ENCODE measurements around the gene ZBTB7C. TPM values are rescaled to one million over a fixed set of nuclear protein-coding genes. Genes with fewer than 3 reads are reported as not detected.

The ZBTB7C gene
- total and polyA plus RNA-seq, 2 of the 8 experiments (the other 6 are each of a cell fraction or from before 2014, with no cell fraction given): 0.15 to 0.45 TPM

- H3K14ac ChIP-seq (ENCODE audit: insufficient read length): no peak overlapping the region
- H3K23me2 ChIP-seq (ENCODE audit: low read depth, low read length): no peaks in the 10 kb centered on the region; the same call in 1 of the 2 replicates
- no peaks in the 10 kb centered on the region for H3K27me3 ChIP-seq (replicated peaks in 1 of 4; ENCODE audit: control insufficient read depth in 3 of 4, extremely low read depth in 1 of 4, insufficient read depth in 3 of 4, low read length in 3 of 4)
- H3K18ac ChIP-seq (ENCODE audit: extremely low read depth, low read length): no peak overlapping the region
- H3K27ac ChIP-seq (ENCODE audit: low read depth, low read length): no peak overlapping the region
- H2AK5ac ChIP-seq (ENCODE audit: low read depth, low read length): no peak overlapping the region
- no peaks in the 10 kb centered on the region for H3K79me2 ChIP-seq (ENCODE audit: control insufficient read depth in 1 of 2, insufficient read depth in 2 of 2, low read length in 2 of 2)
- H2BK15ac ChIP-seq (ENCODE audit: low read length): no peak overlapping the region
- H4K20me1 ChIP-seq (replicated peaks in 1 of 2; ENCODE audit: control insufficient read depth in 1 of 2, insufficient read depth in 2 of 2, low read length in 2 of 2): no peaks in the 10 kb centered on the region
- no peaks in the 10 kb centered on the region for H3K79me1 ChIP-seq (ENCODE audit: low read depth, low read length)
- H3K23ac ChIP-seq (ENCODE audit: insufficient read length): no peak overlapping the region
- no peak overlapping the region for H2BK5ac ChIP-seq (ENCODE audit: low read depth, low read length)
- no peak overlapping the region for H4K91ac ChIP-seq (replicated peaks; ENCODE audit: insufficient read length, low read length)
- no peak overlapping the region for H3K4me3 ChIP-seq (ENCODE audit: extremely low read depth in 1 of 4, insufficient read depth in 2 of 4, low read depth in 3 of 4, low read length in 4 of 4)
- CTCF ChIA-PET (ENCODE audit: partially characterized antibody): interaction anchor here (0.9 to 1.3 kb wide), 3 partner anchors 15 to 140 kb away, joined by 3 read pairs; no protein-coding TSS in a partner anchor
- FAIRE-seq (no peak), DNase-seq (ENCODE audit: low read depth in 1 of 2, low spot score in 2 of 2) (no peak)
- H3K36me3 ChIP-seq (ENCODE audit: control insufficient read depth in 2 of 4, insufficient read depth in 4 of 4, low read length in 3 of 4): no peaks in the 10 kb centered on the region
- H4K5ac ChIP-seq (ENCODE audit: insufficient read length, low read depth, low read length): no peak overlapping the region
- H2BK20ac ChIP-seq (ENCODE audit: low read length): no peak overlapping the region
- POLR2A ChIA-PET (ENCODE audit: partially characterized antibody): interaction anchor here (0.7 kb wide), 1 partner anchor 15 kb away, joined by 3 read pairs; no protein-coding TSS in a partner anchor
- H4K8ac ChIP-seq (ENCODE audit: extremely low read depth, insufficient read depth, low read length): no peak overlapping the region
- H3K4me1 ChIP-seq (replicated peaks in 1 of 4; ENCODE audit: control insufficient read depth in 3 of 4, insufficient read depth in 4 of 4, low read length in 3 of 4): peaks cover 0 to 11% (median 4%) of the 10 kb centered on the region in 4 experiments; a peak in 3 of 7 replicates
- no peak overlapping the region for H2AFZ ChIP-seq (ENCODE audit: low read length)
- no peaks in the 10 kb centered on the region for H3K9me3 ChIP-seq (ENCODE audit: insufficient read depth in 2 of 2, low read depth in 1 of 2, low read length in 1 of 2)
- no peak overlapping the region for H3K56ac ChIP-seq (replicated peaks; ENCODE audit: insufficient read length, low read depth, low read length)
- H3K4ac ChIP-seq (replicated peaks; ENCODE audit: insufficient read length, low read depth, low read length): no peak overlapping the region
- no peak overlapping the region for H2BK120ac ChIP-seq (replicated peaks; ENCODE audit: low read depth, low read length)
- no peak overlapping the region for H2BK12ac ChIP-seq (ENCODE audit: low read depth, low read length)
- H3K9ac ChIP-seq (replicated peaks in 1 of 4; ENCODE audit: extremely low read depth in 1 of 4, low read depth in 3 of 4, low read length in 3 of 4): no peak overlapping the region
- H3K4me2 ChIP-seq (ENCODE audit: insufficient read depth in 1 of 2, low read depth in 2 of 2, low read length in 2 of 2): no peak overlapping the region
- WGBS, 2 experiments (ENCODE audit: extremely low coverage in 1 of 2, insufficient coverage in 1 of 2, insufficient read length in 1 of 2, insufficient replicate concordance in 2 of 2, low coverage in 1 of 2, low lambda C conversion rate in 2 of 2, missing lambda C conversion rate in 1 of 2): 86% methylated on average over 4 of the region's 4 CpGs; no CpG with 5 or more reads in 1 of the 2 experiments
- TF ChIP-seq MAX (IDR thresholded peaks at IDR 0.05) (no peak), RAD21 (IDR thresholded peaks at IDR 0.05 in 1 of 2, conservative IDR thresholded peaks at IDR 0.05 in 1 of 2; ENCODE audit: low read depth in 2 of 2, low read length in 2 of 2) (no peak), TBP (IDR thresholded peaks at IDR 0.05; ENCODE audit: low read depth, low read length) (no peak), POU5F1 (IDR thresholded peaks at IDR 0.05; ENCODE audit: low read depth, low read length) (no peak), RXRA (IDR thresholded peaks at IDR 0.05; ENCODE audit: insufficient read depth, low read depth, low read length) (no peak), GTF2F1 (IDR thresholded peaks at IDR 0.05; ENCODE audit: borderline replicate concordance, low read depth, low read length) (no peak), E2F6 (IDR thresholded peaks at IDR 0.05) (no peak), TAF7 (optimal IDR thresholded peaks at IDR 0.05; ENCODE audit: borderline replicate concordance, low read depth, low read length) (no peak), POLR2A (IDR thresholded peaks at IDR 0.05; ENCODE audit: control extremely low read depth in 1 of 2, low read depth in 2 of 2, low read length in 2 of 2) (no peak), TAF1 (IDR thresholded peaks at IDR 0.05; ENCODE audit: low read depth, low read length) (no peak), BCL11A (IDR thresholded peaks at IDR 0.05; ENCODE audit: low read depth in 2 of 2, low read length in 2 of 2) (no peak), CBX8 (IDR thresholded peaks at IDR 0.05; ENCODE audit: borderline replicate concordance, low read depth, low read length) (no peak), HDAC6 (IDR thresholded peaks at IDR 0.05; ENCODE audit: low read depth, low read length) (no peak), KDM1A (IDR thresholded peaks at IDR 0.05; ENCODE audit: borderline replicate concordance, low read length) (no peak)
These were observed 232.3 kb downstream of the ZBTB7C start for GRCh38 chr18:48176909-48177308.
